Left ventricle myocardium inferior (tissue), 1 donor: ENCODE measurements around the gene VWF. TPM values are rescaled to one million over a fixed set of nuclear protein-coding genes. Genes with fewer than 3 reads are reported as not detected.
"Not testable (repeated sequence)": the region's sequence is repeated elsewhere in the genome, so short reads cannot be mapped to it uniquely, and the experiment has no call there.

Experiments
- DNase-seq: peaks from one replicate; pipeline ENCODE4 v3.0.0-alpha.2; 2020
- H3K27ac ChIP-seq: fragments of 200-600 bp; replicated peaks from 2 replicates; pipeline ENCODE4 v1.8.0; 2021
- H3K27me3 ChIP-seq: fragments of 200-600 bp; 2 replicates; pipeline ENCODE4 v1.8.0; 2021; ENCODE audit warnings: low read depth
- H3K36me3 ChIP-seq: fragments of 200-600 bp; 2 replicates; pipeline ENCODE4 v1.8.0; 2021
- H3K4me1 ChIP-seq: fragments of 200-600 bp; 2 replicates; pipeline ENCODE4 v1.8.0; 2021
- H3K4me3 ChIP-seq: fragments of 200-600 bp; 2 replicates; pipeline ENCODE4 v1.8.0; 2021; ENCODE audit warnings: mild to moderate bottlenecking, moderate library complexity
- H3K9me3 ChIP-seq: fragments of 200-600 bp; replicated peaks from 2 replicates; pipeline ENCODE4 v1.8.0; 2021
- intact Hi-C: fragments of 100-400 bp; cut with micrococcal nuclease; formaldehyde crosslinking; loops from one replicate; pipeline ENCODE4 v1.11.0; 2022
- total RNA-seq: library from RNA; stranded (reverse); fragmentation: NEBNext Ultra II Directional; extraction: Animal tissue kit (Norgen Biotek cat#: 25700); gene quantifications from one replicate; pipeline ENCODE4 v1.2.1, GENCODE V29; 2021
- TF ChIP-seq, protein P1 (sequence below): fragments of 200-600 bp; IDR thresholded peaks from 2 replicates; pipeline ENCODE4 v1.8.0; 2021; ENCODE audit warnings: antibody characterized with exemption, mild to moderate bottlenecking, borderline replicate concordance
- donor health status: DM: no; HTN: yes; CAD: no; lungs with severe emphysema.

Gene VWF
- total RNA-seq, 1 donor from 2014 or later = 250 TPM

DNA sequence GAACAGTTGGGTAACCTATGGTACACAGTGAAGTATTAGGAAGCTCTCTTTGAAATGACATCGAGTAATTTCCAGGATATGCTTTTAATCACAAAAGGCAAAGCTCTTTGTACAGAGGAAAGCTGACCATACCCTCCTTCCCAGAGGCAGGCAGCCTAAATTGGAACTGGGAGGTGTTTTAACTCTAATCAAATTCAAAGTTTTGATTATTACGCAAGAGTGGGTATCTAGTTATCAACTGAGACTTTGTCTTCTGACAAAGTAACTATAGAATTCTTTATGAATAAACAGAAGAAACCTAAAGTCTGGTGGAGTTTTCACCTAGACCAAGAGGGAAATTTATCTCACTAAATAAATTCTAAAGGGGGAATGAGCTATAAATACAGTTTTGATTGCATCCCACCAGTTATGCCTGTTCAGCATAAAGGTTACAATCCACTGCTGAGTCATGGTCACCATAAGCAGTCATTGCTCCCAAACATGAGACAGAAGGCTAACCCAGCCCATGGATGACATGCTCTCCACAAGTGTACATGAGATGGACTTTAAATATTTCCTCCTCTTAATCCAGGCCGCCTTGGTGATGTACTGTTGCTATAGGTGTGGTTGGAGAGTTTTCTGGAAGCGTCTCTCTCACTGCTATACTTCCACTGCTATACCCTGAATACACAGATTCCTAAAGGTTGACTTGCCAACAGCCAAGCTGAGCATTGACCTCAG lies 113.7 kb downstream of the VWF start:
- H3K9me3 ChIP-seq, H3K27ac ChIP-seq, intact Hi-C loops, H3K4me3 ChIP-seq, H3K27me3 ChIP-seq, DNase-seq, H3K4me1 ChIP-seq, H3K36me3 ChIP-seq: not testable (repeated sequence)

- intact Hi-C loops = no loop called here
- peaks cover 15% of the 10 kb centered on the region for H3K27me3 ChIP-seq
- no peaks in the 10 kb centered on the region for H3K4me1 ChIP-seq
- TF ChIP-seq, protein P1, sequence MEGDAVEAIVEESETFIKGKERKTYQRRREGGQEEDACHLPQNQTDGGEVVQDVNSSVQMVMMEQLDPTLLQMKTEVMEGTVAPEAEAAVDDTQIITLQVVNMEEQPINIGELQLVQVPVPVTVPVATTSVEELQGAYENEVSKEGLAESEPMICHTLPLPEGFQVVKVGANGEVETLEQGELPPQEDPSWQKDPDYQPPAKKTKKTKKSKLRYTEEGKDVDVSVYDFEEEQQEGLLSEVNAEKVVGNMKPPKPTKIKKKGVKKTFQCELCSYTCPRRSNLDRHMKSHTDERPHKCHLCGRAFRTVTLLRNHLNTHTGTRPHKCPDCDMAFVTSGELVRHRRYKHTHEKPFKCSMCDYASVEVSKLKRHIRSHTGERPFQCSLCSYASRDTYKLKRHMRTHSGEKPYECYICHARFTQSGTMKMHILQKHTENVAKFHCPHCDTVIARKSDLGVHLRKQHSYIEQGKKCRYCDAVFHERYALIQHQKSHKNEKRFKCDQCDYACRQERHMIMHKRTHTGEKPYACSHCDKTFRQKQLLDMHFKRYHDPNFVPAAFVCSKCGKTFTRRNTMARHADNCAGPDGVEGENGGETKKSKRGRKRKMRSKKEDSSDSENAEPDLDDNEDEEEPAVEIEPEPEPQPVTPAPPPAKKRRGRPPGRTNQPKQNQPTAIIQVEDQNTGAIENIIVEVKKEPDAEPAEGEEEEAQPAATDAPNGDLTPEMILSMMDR = no peak
- no peak for DNase-seq
- no peaks in the 10 kb centered on the region for H3K9me3 ChIP-seq
- H3K27ac ChIP-seq = no peak overlapping the region
- H3K36me3 ChIP-seq = peaks cover 36% of the 10 kb centered on the region
- no peak overlapping the region for H3K4me3 ChIP-seq
Measured at GRCh38 chr12:5997260-5997659, 127.2 kb downstream of the VWF start.

- Histone ChIP-seq H3K4me3 (no peak overlapping the region), H3K9me3 (no peaks in the 10 kb centered on the region), H3K27ac (no peak overlapping the region), H3K36me3 (peaks cover 44% of the 10 kb centered on the region), H3K4me1 (no peaks in the 10 kb centered on the region), H3K27me3 (peaks cover 15% of the 10 kb centered on the region)
- intact Hi-C loops = no loop called here
- no peak for DNase-seq
- TF ChIP-seq, protein P1 = no peak
Measured at GRCh38 chr12:5996459-5996858, 128.0 kb downstream of the VWF start.

GRCh38 chr12:5989621-5990020 lies 134.8 kb downstream of the VWF start:
- Histone ChIP-seq H3K36me3 (peaks cover 40% of the 10 kb centered on the region), H3K27me3 (no peaks in the 10 kb centered on the region)
- intact Hi-C loops = loop anchor here (2.0 kb wide), 1 partner anchor 49 kb away; no protein-coding TSS in a partner anchor

DNA sequence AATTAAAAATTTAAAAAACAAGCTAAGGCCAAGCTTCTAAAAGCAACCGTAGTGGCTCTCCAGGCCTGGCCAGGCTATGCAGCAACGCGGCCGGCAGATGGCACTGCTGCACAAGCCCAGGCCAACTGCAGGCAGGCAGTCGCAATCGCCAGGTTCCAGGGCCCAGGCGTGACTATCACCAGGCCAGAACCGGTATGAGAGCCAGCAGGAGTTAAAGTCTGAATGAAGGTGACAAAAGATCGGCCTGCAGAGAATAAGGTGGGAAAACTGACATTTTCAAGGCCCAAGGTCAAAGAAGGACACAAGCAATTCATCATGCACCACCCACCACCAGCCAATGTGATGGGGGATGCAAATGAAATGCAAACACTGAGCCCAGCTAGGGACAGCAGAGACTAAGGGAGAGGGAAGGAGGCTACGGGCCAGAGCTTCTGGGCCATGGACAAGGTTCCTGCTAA lies 135.8 kb downstream of the VWF start:
- H3K4me1 ChIP-seq = peaks cover 6% of the 10 kb centered on the region
- no peaks in the 10 kb centered on the region for H3K27me3 ChIP-seq
- TF ChIP-seq, protein P1 = peak; percentile 96
- no peak overlapping the region for H3K27ac ChIP-seq
- no peak overlapping the region for H3K4me3 ChIP-seq
- peak; percentile 71 for DNase-seq
- no peaks in the 10 kb centered on the region for H3K9me3 ChIP-seq
- intact Hi-C loops = loop anchor here (2.0 kb wide), 1 partner anchor 50 kb away; no protein-coding TSS in a partner anchor
- peaks cover 36% of the 10 kb centered on the region for H3K36me3 ChIP-seq

More at GRCh38 chr12:5989621-5990020, 134.8 kb downstream of the VWF start:
- DNase-seq = no peak
- TF ChIP-seq, protein P1 = no peak
- peaks cover 6% of the 10 kb centered on the region for H3K4me1 ChIP-seq
- H3K9me3 ChIP-seq = no peaks in the 10 kb centered on the region
- no peak overlapping the region for H3K4me3 ChIP-seq
- no peak overlapping the region for H3K27ac ChIP-seq

GRCh38 chr12:5988088-5988487 lies 136.4 kb downstream of the VWF start:
- TF ChIP-seq, protein P1 = no peak
- Histone ChIP-seq H3K27ac (no peak overlapping the region), H3K36me3 (peaks cover 30% of the 10 kb centered on the region), H3K4me3 (no peak overlapping the region), H3K9me3 (no peaks in the 10 kb centered on the region), H3K27me3 (no peaks in the 10 kb centered on the region), H3K4me1 (peaks cover 6% of the 10 kb centered on the region)
- intact Hi-C loops = loop anchor here (2.0 kb wide), 1 partner anchor 51 kb away; no protein-coding TSS in a partner anchor
- no peak for DNase-seq
